Mesothelial cell of epicardium (in vitro differentiated cells): Measurements from ENCODE around the gene KCNC3. TPM values are rescaled to one million over a fixed set of nuclear protein-coding genes. Genes with fewer than 3 reads are reported as not detected.

Experiments
- DNase-seq, 2 experiments: peaks; one replicate each; pipeline ENCODE4 v3.0.0; 2021; ENCODE audit warnings: low spot score in 2 of 2; ENCODE audit not compliant: unreplicated experiment in 2 of 2
- H3K27ac Mint-ChIP-seq: 2 replicates; pipeline ENCODE4 v1.8.0; 2021; ENCODE audit warnings: mixed read lengths
- H3K27me3 Mint-ChIP-seq: 2 replicates; pipeline ENCODE4 v1.8.0; 2021; ENCODE audit warnings: low read depth, mixed read lengths
- H3K36me3 Mint-ChIP-seq: 2 replicates; pipeline ENCODE4 v1.8.0; 2021; ENCODE audit warnings: mixed read lengths
- H3K4me1 Mint-ChIP-seq: 2 replicates; pipeline ENCODE4 v1.8.0; 2021; ENCODE audit warnings: mixed read lengths
- H3K4me3 Mint-ChIP-seq: 2 replicates; pipeline ENCODE4 v1.8.0; 2021; ENCODE audit warnings: mild to moderate bottlenecking, moderate library complexity, mixed read lengths
- H3K9me3 Mint-ChIP-seq: 2 replicates; pipeline ENCODE4 v1.8.0; 2021; ENCODE audit warnings: mixed read lengths
- total RNA-seq: library from RNA; stranded (reverse); gene quantifications from 3 replicates; pipeline ENCODE4 v1.2.1, GENCODE V29; 2021
- TF ChIP-seq, protein P1 (sequence below): fragments of 200-600 bp; sonication (generic); IDR thresholded peaks from one replicate; pipeline ENCODE4 v1.5.0; 2021; ENCODE audit warnings: antibody characterized with exemption; ENCODE audit not compliant: unreplicated experiment

The KCNC3 gene
- total RNA-seq, 1 donor from 2014 or later: 54.4 TPM

- TF ChIP-seq, protein P1, sequence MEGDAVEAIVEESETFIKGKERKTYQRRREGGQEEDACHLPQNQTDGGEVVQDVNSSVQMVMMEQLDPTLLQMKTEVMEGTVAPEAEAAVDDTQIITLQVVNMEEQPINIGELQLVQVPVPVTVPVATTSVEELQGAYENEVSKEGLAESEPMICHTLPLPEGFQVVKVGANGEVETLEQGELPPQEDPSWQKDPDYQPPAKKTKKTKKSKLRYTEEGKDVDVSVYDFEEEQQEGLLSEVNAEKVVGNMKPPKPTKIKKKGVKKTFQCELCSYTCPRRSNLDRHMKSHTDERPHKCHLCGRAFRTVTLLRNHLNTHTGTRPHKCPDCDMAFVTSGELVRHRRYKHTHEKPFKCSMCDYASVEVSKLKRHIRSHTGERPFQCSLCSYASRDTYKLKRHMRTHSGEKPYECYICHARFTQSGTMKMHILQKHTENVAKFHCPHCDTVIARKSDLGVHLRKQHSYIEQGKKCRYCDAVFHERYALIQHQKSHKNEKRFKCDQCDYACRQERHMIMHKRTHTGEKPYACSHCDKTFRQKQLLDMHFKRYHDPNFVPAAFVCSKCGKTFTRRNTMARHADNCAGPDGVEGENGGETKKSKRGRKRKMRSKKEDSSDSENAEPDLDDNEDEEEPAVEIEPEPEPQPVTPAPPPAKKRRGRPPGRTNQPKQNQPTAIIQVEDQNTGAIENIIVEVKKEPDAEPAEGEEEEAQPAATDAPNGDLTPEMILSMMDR: no peak
- Mint-ChIP-seq H3K9me3 (peaks cover 7% of the 10 kb centered on the region), H3K4me1 (no peaks in the 10 kb centered on the region), H3K36me3 (peaks cover 33% of the 10 kb centered on the region), H3K27me3 (peaks cover 4% of the 10 kb centered on the region), H3K4me3 (no peak overlapping the region), H3K27ac (no peak overlapping the region)
- no peak for DNase-seq
Observed at GRCh38 chr19:50292216-50292827, 36.9 kb downstream of the KCNC3 start.

GRCh38 chr19:50290775-50291174 is 38.4 kb downstream of the KCNC3 start:
- Mint-ChIP-seq H3K4me3 (no peak overlapping the region), H3K4me1 (no peaks in the 10 kb centered on the region), H3K27me3 (peaks cover 4% of the 10 kb centered on the region), H3K27ac (no peak overlapping the region), H3K9me3 (peaks cover 13% of the 10 kb centered on the region), H3K36me3 (peaks cover 45% of the 10 kb centered on the region)
- TF ChIP-seq, protein P1: no peak
- DNase-seq: no peak

DNA sequence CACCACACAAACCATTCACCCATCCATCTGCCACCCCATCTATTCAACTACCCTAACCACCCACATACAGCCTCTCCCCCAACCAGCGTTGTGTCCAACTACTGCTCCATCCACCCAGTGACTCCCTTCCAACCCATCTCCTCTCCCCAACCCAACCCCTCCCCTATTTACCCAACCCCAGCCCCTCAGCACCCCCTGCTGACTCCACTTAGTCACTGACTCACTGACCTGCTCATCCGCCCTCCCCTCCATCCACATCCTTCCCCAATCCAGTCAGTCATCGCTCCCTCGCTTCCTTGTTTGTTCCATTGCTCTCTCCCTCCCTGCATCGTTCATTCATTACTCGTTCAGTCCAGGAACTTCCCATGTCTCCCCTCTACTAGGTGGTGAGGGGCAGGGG is 39.2 kb downstream of the KCNC3 start:
- H3K4me3 Mint-ChIP-seq: no peak overlapping the region
- H3K9me3 Mint-ChIP-seq: peaks cover 20% of the 10 kb centered on the region
- H3K36me3 Mint-ChIP-seq: peaks cover 52% of the 10 kb centered on the region
- H3K4me1 Mint-ChIP-seq: no peaks in the 10 kb centered on the region
- DNase-seq: no peak
- TF ChIP-seq, protein P1: no peak
- peaks cover 4% of the 10 kb centered on the region for H3K27me3 Mint-ChIP-seq
- H3K27ac Mint-ChIP-seq: no peak overlapping the region

GRCh38 chr19:50288954-50289353 is 40.2 kb downstream of the KCNC3 start:
- Mint-ChIP-seq H3K27ac (no peak overlapping the region), H3K27me3 (peaks cover 4% of the 10 kb centered on the region), H3K9me3 (peaks cover 22% of the 10 kb centered on the region), H3K36me3 (peaks cover 51% of the 10 kb centered on the region), H3K4me3 (no peak overlapping the region), H3K4me1 (no peaks in the 10 kb centered on the region)
- DNase-seq: no peak
- TF ChIP-seq, protein P1: no peak

GRCh38 chr19:50287331-50287730 is 41.8 kb downstream of the KCNC3 start:
- Mint-ChIP-seq H3K27ac (no peak overlapping the region), H3K27me3 (peaks cover 4% of the 10 kb centered on the region), H3K4me1 (no peaks in the 10 kb centered on the region), H3K4me3 (no peak overlapping the region), H3K9me3 (peaks cover 22% of the 10 kb centered on the region), H3K36me3 (peaks cover 52% of the 10 kb centered on the region)
- TF ChIP-seq, protein P1: no peak
- DNase-seq: no peak
